RKO (cell line): Measurements from ENCODE around the gene NDOR1.

Experiments used
- DNase-seq: peaks from one replicate; pipeline ENCODE4 v3.0.0-alpha.2; 2016; ENCODE audit warnings: low spot score

Gene NDOR1

GRCh38 chr9:137167747-137168572, 37.5 kb upstream of the NDOR1 start:
- peak; percentile 94 for DNase-seq

DNA sequence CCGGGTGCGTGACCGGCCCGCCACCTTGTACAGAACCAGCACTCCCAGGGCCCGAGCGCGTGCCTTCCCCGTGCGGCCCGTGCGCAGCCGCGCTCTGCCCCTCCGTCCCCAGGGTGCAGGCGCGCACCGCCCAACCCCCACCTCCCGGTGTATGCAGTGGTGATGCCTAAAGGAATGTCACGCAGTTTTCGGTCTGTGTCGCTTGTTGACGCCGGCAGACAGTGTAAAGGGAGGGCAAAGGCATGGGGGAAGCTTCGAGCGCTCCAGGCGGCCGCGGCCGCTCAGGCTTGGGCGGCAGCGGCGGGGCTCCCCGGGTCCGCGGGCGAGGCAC, 37.0 kb upstream of the NDOR1 start:
- peak; percentile 77 for DNase-seq

GRCh38 chr9:137168904-137169856, 36.3 kb upstream of the NDOR1 start:
- peak; percentile 97 for DNase-seq

GRCh38 chr9:137169896-137170358, 35.6 kb upstream of the NDOR1 start, which contains the start of gene LRRC26:
Gene LRRC26 (minus strand): TSS chr9:137170051. CDS start chr9:137169943, 108 bp downstream.
- DNase-seq, result no peak

DNA sequence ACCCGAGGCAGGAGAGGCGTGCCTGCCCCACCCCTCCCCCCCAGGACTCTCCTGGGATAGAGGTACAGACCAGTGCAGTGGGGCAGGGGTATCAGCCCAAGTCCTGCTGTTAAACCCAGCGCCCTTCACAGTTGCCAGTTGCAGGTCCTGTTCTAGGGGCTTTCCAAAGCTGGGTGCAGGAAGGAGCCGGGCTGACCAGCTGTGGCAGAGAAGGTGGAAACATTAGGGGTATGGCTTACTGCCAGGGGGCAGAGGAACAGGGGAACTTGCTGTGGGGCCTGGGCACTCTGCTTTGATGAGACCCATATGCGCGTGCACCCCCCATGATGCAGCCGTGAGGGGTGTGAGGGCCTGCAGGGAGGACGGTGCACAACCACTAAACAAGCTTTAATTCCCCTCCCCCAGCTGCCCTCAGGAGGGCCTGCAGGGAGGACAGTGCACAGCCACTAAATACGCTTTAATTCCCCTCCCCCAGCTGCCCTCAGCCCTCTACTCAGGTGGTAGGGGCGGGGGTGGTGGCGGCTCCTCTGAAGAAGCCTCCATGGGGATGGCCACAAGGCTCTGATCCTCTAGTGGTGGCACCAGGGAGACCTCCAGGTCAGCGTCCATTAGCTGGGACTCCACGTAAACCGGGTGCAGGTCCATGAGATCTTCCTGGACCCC, 34.9 kb upstream of the NDOR1 start:
- DNase-seq, result no peak

GRCh38 chr9:137171149-137171900, 34.2 kb upstream of the NDOR1 start:
- no peak for DNase-seq

- no peak for DNase-seq
These were observed 32.4 kb upstream of the NDOR1 start for GRCh38 chr9:137172901-137173795.

DNA sequence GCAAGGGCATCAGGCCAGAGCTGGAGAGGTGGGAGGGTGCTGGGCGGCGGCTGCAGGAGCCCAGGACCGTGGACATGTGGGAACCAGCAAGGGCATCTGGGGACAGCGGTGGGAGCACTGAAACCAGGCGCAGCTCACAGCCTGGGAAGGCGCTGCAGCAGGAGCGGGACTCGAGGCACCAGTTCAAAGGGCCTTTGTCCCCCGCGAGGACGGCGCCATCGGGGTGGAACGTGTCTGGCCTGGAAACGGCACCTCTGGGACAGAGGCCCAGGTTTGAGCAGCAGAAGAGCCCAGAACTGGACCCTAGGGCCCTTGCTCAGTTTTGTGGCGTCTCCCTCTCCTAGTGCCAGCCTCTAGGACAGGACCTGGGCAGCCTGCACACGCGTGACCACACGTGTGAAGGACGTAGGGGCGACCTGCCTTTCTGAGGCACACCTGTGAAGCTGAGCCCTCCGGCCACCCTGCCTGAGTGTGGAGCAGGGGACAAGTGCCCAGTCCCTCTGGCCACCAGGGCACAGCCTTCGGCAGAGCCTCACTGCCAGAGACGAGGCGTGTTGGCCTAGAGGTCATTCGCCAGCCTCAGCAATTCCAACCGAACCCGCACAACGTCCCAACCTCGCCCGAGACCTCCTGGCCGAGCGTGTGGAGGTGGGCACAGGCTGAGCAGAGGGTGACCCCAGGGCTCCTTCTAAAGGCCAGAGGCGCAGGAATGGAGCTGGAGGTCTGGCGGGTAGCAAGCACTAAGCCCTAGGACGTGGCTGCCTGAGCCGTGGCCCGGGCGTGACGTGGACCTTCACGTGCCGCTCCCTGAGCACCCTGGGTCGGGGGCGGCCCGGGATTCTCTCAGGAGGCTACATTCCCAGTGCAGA, 31.5 kb upstream of the NDOR1 start:
- DNase-seq, result no peak

GRCh38 chr9:137174722-137175293, 30.7 kb upstream of the NDOR1 start:
- DNase-seq, result no peak

GRCh38 chr9:137175345-137175961, 30.0 kb upstream of the NDOR1 start:
- DNase-seq, result no peak

DNA sequence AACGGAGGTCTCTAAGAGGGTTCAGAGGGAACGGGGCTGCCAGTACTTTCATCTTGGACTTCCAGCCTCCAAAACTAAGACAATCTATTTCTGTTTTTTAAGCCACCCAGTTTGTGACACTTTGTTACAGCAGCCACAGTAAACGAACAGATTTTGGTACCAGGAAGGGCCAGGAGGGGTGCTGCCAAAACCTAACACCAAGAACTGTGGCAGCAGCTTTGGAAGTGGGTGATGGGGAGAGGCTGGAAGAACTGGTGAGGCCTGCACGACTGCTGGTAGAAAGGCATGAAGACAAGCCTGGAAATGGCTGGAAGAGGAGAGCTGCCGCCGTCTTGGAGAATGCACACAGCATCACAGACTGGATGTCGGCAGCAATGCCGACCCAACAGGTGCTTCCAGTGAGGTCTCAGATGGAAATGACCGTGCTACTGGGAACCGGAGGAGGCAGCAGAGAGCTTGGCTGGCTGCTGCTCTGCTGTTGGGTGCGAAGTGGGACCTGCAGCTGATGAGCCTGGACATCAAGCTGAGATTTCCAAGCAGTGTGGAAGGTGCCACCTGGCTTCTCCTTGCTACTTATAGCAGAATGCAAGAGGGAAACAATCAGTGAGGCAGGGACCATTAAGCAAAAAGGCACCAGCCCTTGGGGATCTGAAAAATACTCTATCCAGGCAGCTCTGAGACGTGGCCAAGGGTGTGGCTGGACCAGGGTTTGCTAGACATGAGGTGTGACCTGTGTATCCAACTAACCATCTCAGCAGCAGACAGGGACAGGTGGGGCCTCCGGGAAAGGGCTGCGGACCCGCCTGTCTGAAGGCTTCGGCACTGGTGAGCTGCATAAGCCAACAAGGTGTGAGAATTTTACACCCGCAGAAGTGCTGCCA, 29.0 kb upstream of the NDOR1 start:
- no peak for DNase-seq

DNA sequence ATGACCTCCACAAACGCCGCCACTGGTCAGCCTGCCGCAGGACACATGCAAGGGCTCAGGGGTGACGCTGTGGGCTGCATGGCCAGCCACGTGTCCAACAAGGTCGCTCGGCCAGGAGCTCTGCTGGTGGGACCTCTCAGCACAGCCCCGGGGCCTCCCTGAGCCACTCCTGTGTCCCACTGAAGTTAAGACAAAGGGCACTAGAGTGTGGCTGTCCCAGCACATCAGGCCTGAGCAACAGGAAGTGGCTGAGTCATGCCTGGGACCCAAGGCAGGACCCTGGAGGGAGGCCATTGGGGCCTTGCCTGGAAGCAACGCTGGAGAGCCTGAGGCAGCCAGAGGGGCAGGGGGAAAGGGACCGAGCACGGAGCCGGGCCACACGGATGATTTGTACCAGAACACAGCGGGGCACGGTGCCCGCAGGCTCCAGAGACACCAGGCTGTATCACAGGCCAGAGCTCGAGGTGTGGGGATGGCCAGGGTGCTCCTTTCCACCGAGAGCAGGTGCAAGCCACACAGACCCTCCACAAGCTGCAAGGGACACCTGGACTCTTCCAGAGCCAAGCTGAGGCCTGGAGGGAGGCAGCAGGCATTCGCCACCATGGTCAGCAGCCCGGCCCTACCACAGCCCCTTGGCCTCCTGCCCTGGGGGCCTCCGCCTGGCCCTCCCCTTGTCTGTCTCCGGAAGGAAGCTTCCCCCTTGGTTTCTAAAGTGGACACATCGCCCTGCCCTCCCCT, 27.1 kb upstream of the NDOR1 start:
- DNase-seq, result no peak

- DNase-seq, result no peak
These were observed 26.4 kb upstream of the NDOR1 start for GRCh38 chr9:137178939-137179630.

GRCh38 chr9:137179761-137180160, 25.7 kb upstream of the NDOR1 start:
- DNase-seq, result no peak

- no peak for DNase-seq
These were observed 25.0 kb upstream of the NDOR1 start for GRCh38 chr9:137180491-137180890.

DNA sequence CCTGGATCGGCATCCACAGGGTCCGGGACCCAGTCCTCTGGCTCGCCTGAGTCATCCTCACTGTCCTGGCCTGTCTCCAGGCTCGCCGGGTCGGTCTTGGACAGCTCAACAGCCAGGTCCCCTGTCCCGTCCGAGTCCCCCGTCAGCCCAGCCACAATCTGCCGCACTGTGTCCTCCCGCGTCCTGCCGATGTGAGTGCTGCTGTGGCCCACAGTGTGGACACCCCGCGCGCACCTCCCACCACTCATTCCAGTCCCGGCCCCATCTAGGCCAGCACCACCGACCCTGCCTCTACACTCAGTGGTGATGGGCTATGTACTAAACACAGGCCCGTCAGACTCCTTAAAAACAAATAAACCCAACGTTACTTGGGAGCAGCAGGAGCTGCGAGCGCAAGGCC, 23.8 kb upstream of the NDOR1 start:
- no peak for DNase-seq
